Uterus (tissue), 4 donors: ENCODE data around the gene ATAD3B. TPM values are rescaled to one million over a fixed set of nuclear protein-coding genes. Genes with fewer than 3 reads are reported as not detected.
"Not testable (repeated sequence)": the region's sequence is repeated elsewhere in the genome, so short reads cannot be mapped to it uniquely, and the experiment has no call there.

Source experiments
- DNase-seq, 2 donors: peaks; one replicate each; pipeline ENCODE4 v3.0.0-alpha.2; 2019 to 2020
- H3K27ac ChIP-seq, 2 donors: fragments of 200-600 bp; sonication (generic); 1 replicate in 1 of 2; 2 replicates in 1 of 2; pipeline ENCODE4 v1.5.1; 2016 to 2018
- H3K27me3 ChIP-seq, 2 donors: fragments of 200-600 bp; sonication (generic); one replicate each; pipeline ENCODE4 v1.5.1; 2018 to 2019; ENCODE audit warnings: control low read depth in 1 of 2
- H3K36me3 ChIP-seq, 2 donors: fragments of 200-600 bp; sonication (generic); one replicate each; pipeline ENCODE4 v1.5.1; 2019; ENCODE audit warnings: control low read depth in 1 of 2
- H3K4me1 ChIP-seq, 2 donors: fragments of 200-600 bp; sonication (generic); one replicate each; pipeline ENCODE4 v1.5.1; 2018 to 2019; ENCODE audit warnings: control low read depth in 1 of 2
- H3K4me3 ChIP-seq, 2 donors: fragments of 200-600 bp; sonication (generic); 1 replicate in 1 of 2; 2 replicates in 1 of 2; pipeline ENCODE4 v1.5.1; 2018 to 2019; ENCODE audit warnings: mild to moderate bottlenecking in 1 of 2
- H3K9me3 ChIP-seq, 2 donors: fragments of 200-600 bp; sonication (generic); one replicate each; pipeline ENCODE4 v1.5.1; 2019; ENCODE audit warnings: control low read depth in 1 of 2
- CTCF ChIP-seq, 4 experiments: fragments of 200-600 bp in 2 of 4; fragments of 450-650 bp in 2 of 4; sonication (generic) in 2 of 4; IDR thresholded peaks; one replicate each; pipeline ENCODE4 v1.5.1; 2016 to 2019; ENCODE audit warnings: antibody characterized with exemption in 4 of 4, mild to moderate bottlenecking in 2 of 4, moderate library complexity in 1 of 4
- POLR2A ChIP-seq, 2 donors: fragments of 450-650 bp; IDR thresholded peaks; one replicate each; pipeline ENCODE4 v1.6.1; 2016; ENCODE audit warnings: antibody characterized with exemption in 2 of 2, mild to moderate bottlenecking in 1 of 2, moderate library complexity in 1 of 2
- intact Hi-C: fragments of 100-400 bp; cut with DNase I; formaldehyde crosslinking; loops from one replicate; pipeline ENCODE4 v1.15.1; 2023; ENCODE audit warnings: low total_unique reads
- total RNA-seq, 4 donors: library from RNA; depleted of rRNA in 3 of 4; stranded (reverse); fragments of >200 nt in 3 of 4; gene quantifications; one replicate each; pipeline versions ENCODE4 v1.1.0 to v1.2.4, GENCODE V29; 2014 to 2023
- donor health status: DM: yes; HTN: yes; CAD: no.

ATAD3B gene
- total RNA-seq, 4 donors from 2014 or later = 2.1 to 20.5 (median 17.8) TPM

- H3K9me3 ChIP-seq, H3K4me3 ChIP-seq, H3K27me3 ChIP-seq, H3K36me3 ChIP-seq, H3K4me1 ChIP-seq: not testable (repeated sequence)
- intact Hi-C loops = loop anchor here (10.0 kb wide), 1 partner anchor 121 kb away; no protein-coding TSS in a partner anchor
- peak overlapping the region; percentile 75 to 84 for H3K27ac ChIP-seq
- DNase-seq = peak; percentile 57 to 58
- peak; percentile 13 to 69 (median 54) for TF ChIP-seq CTCF (IDR thresholded peaks at IDR 0.05)
These were observed 33.8 kb downstream of the ATAD3B start for GRCh38 chr1:1505366-1505798.

GRCh38 chr1:1505801-1506200, 34.2 kb downstream of the ATAD3B start:
- not testable (repeated sequence) for DNase-seq
- H3K27ac ChIP-seq = peak overlapping the region; percentile 75 to 84
- intact Hi-C loops = loop anchor here (10.0 kb wide), 1 partner anchor 121 kb away; no protein-coding TSS in a partner anchor

GRCh38 chr1:1507305-1507704, 35.7 kb downstream of the ATAD3B start:
- no peak overlapping the region for H3K4me3 ChIP-seq
- H3K9me3 ChIP-seq = no peaks in the 10 kb centered on the region
- intact Hi-C loops = loop anchor here (10.0 kb wide), 1 partner anchor 123 kb away; no protein-coding TSS in a partner anchor
- H3K36me3 ChIP-seq = no peaks in the 10 kb centered on the region
- TF ChIP-seq CTCF (IDR thresholded peaks at IDR 0.05) = no peak
- no peak for TF ChIP-seq POLR2A (IDR thresholded peaks at IDR 0.05)
- peaks cover 0 to 4% of the 10 kb centered on the region in 2 donors for H3K4me1 ChIP-seq
- no peak for DNase-seq
- H3K27ac ChIP-seq = no peak overlapping the region
- H3K27me3 ChIP-seq = no peaks in the 10 kb centered on the region

More at GRCh38 chr1:1505801-1506200, 34.2 kb downstream of the ATAD3B start:
- H3K9me3 ChIP-seq, H3K27me3 ChIP-seq, H3K36me3 ChIP-seq, H3K4me3 ChIP-seq, H3K4me1 ChIP-seq: not testable (repeated sequence)

- intact Hi-C loops = loop anchor here (10.0 kb wide), 1 partner anchor 124 kb away; no protein-coding TSS in a partner anchor
- not testable (repeated sequence) for DNase-seq, H3K27ac ChIP-seq, H3K27me3 ChIP-seq, H3K4me3 ChIP-seq, H3K9me3 ChIP-seq, H3K36me3 ChIP-seq, H3K4me1 ChIP-seq
These were observed 37.4 kb downstream of the ATAD3B start for GRCh38 chr1:1508775-1509464.

- H3K4me1 ChIP-seq, DNase-seq, H3K4me3 ChIP-seq, H3K27ac ChIP-seq, H3K9me3 ChIP-seq, H3K27me3 ChIP-seq, H3K36me3 ChIP-seq: not testable (repeated sequence)
- intact Hi-C loops = loop anchor here (10.0 kb wide), 1 partner anchor 125 kb away; no protein-coding TSS in a partner anchor
These were observed 37.9 kb downstream of the ATAD3B start for GRCh38 chr1:1509465-1509850.

- H3K4me3 ChIP-seq = peak overlapping the region; percentile 69 to 78
- TF ChIP-seq CTCF (IDR thresholded peaks at IDR 0.05) = no peak
- no peak for TF ChIP-seq POLR2A (IDR thresholded peaks at IDR 0.05)
- H3K36me3 ChIP-seq = no peaks in the 10 kb centered on the region
- no peak for DNase-seq
- intact Hi-C loops = no loop called here
- H3K27me3 ChIP-seq = no peaks in the 10 kb centered on the region
- H3K4me1 ChIP-seq = peaks cover 0 to 4% of the 10 kb centered on the region in 2 donors
- no peaks in the 10 kb centered on the region for H3K9me3 ChIP-seq
- peak overlapping the region; percentile 82 to 88 for H3K27ac ChIP-seq
These were observed 39.5 kb downstream of the ATAD3B start for GRCh38 chr1:1510912-1511532.
